CD4-positive, alpha-beta T cell treated with Interleukin-4 for 1 hour (primary cell): ENCODE data around the gene SMIM38.
"Not testable (repeated sequence)": the region's sequence is repeated elsewhere in the genome, so short reads cannot be mapped to it uniquely, and the experiment has no call there.

Source experiments
- DNase-seq, 2 donors: peaks; one replicate each; pipeline ENCODE4 v3.0.0-alpha.2; 2020 to 2022

SMIM38 gene

GRCh38 chr11:69122630-69123431 lies 32.9 kb upstream of the SMIM38 start:
- peak; percentile 21 to 44 for DNase-seq

GRCh38 chr11:69123593-69124545 lies 31.9 kb upstream of the SMIM38 start:
- DNase-seq = no peak

GRCh38 chr11:69125861-69126260 lies 29.9 kb upstream of the SMIM38 start:
- DNase-seq = no peak

GRCh38 chr11:69126286-69126685 lies 29.4 kb upstream of the SMIM38 start:
- DNase-seq = no peak

GRCh38 chr11:69127081-69127850 lies 28.5 kb upstream of the SMIM38 start:
- no peak for DNase-seq

GRCh38 chr11:69127884-69128283 lies 27.9 kb upstream of the SMIM38 start:
- DNase-seq = no peak

GRCh38 chr11:69129053-69129452 lies 26.7 kb upstream of the SMIM38 start:
- DNase-seq = no peak

- no peak for DNase-seq
Observed at GRCh38 chr11:69129647-69130046, 26.1 kb upstream of the SMIM38 start.

GRCh38 chr11:69130654-69131053 lies 25.1 kb upstream of the SMIM38 start:
- no peak for DNase-seq

- no peak for DNase-seq
Observed at GRCh38 chr11:69131121-69131566, 24.6 kb upstream of the SMIM38 start.

GRCh38 chr11:69131644-69132300 lies 24.0 kb upstream of the SMIM38 start:
- no peak for DNase-seq

GRCh38 chr11:69132301-69132670 lies 23.4 kb upstream of the SMIM38 start:
- DNase-seq = no peak

- no peak for DNase-seq
Observed at GRCh38 chr11:69133251-69133650, 22.5 kb upstream of the SMIM38 start.

- DNase-seq = not testable (repeated sequence)
Observed at GRCh38 chr11:69134182-69134581, 21.6 kb upstream of the SMIM38 start.

GRCh38 chr11:69134957-69135356 lies 20.8 kb upstream of the SMIM38 start:
- DNase-seq = no peak

- no peak for DNase-seq
Observed at GRCh38 chr11:69135420-69136363, 20.0 kb upstream of the SMIM38 start.

GRCh38 chr11:69136471-69136870 lies 19.3 kb upstream of the SMIM38 start:
- no peak for DNase-seq

GRCh38 chr11:69137151-69137844 lies 18.4 kb upstream of the SMIM38 start:
- DNase-seq = no peak

GRCh38 chr11:69138265-69138664 lies 17.5 kb upstream of the SMIM38 start:
- no peak for DNase-seq

GRCh38 chr11:69140161-69140560 lies 15.6 kb upstream of the SMIM38 start:
- not testable (repeated sequence) for DNase-seq

GRCh38 chr11:69140635-69141034 lies 15.1 kb upstream of the SMIM38 start:
- no peak for DNase-seq
